Suprapubic skin (tissue), 4 donors: ENCODE data around the gene ANKS1A.

Source experiments
- EP300 ChIP-seq: sonication (generic); formaldehyde crosslinking; IDR thresholded peaks from one replicate; pipeline ENCODE4 v1.6.1; 2017; ENCODE audit warnings: antibody characterized with exemption
- POLR2AphosphoS5 ChIP-seq, 3 donors: sonication (generic); formaldehyde crosslinking; IDR thresholded peaks; one replicate each; pipeline ENCODE4 v1.6.1; 2017; ENCODE audit warnings: antibody characterized with exemption in 3 of 3
- TF ChIP-seq, protein P1 (sequence below), 2 donors: fragments of 200-600 bp in 1 of 2; fragments of 450-650 bp in 1 of 2; sonication (generic) in 1 of 2; IDR thresholded peaks; one replicate each; pipeline ENCODE4 v1.5.1; 2016 to 2019; ENCODE audit warnings: antibody characterized with exemption in 2 of 2, mild to moderate bottlenecking in 1 of 2, moderate library complexity in 1 of 2

- TF ChIP-seq POLR2AphosphoS5 (IDR thresholded peaks at IDR 0.05) (no peak), EP300 (no peak)
- TF ChIP-seq, protein P1, sequence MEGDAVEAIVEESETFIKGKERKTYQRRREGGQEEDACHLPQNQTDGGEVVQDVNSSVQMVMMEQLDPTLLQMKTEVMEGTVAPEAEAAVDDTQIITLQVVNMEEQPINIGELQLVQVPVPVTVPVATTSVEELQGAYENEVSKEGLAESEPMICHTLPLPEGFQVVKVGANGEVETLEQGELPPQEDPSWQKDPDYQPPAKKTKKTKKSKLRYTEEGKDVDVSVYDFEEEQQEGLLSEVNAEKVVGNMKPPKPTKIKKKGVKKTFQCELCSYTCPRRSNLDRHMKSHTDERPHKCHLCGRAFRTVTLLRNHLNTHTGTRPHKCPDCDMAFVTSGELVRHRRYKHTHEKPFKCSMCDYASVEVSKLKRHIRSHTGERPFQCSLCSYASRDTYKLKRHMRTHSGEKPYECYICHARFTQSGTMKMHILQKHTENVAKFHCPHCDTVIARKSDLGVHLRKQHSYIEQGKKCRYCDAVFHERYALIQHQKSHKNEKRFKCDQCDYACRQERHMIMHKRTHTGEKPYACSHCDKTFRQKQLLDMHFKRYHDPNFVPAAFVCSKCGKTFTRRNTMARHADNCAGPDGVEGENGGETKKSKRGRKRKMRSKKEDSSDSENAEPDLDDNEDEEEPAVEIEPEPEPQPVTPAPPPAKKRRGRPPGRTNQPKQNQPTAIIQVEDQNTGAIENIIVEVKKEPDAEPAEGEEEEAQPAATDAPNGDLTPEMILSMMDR (IDR thresholded peaks at IDR 0.05) = no peak
These were observed 216.0 kb downstream of the ANKS1A start for GRCh38 chr6:35105078-35105477.
